Cardiac fibroblast (primary cell): ENCODE data around the gene VPS37B.
A peak's percentile ranks its signal among the peaks of the same experiment; 100 is the strongest.

Source experiments
- DNase-seq, 2 donors: peaks; one replicate each; pipeline versions ENCODE4 v3.0.0 to v3.0.0-alpha.2; 2010; ENCODE audit warnings: low read depth in 2 of 2
- H3K4me3 ChIP-seq, 2 donors: replicated peaks in 1 of 2; 1 replicate in 1 of 2; 2 replicates in 1 of 2; pipeline ENCODE4 v1.5.1; 2011; ENCODE audit warnings: low read depth in 2 of 2, low read length in 2 of 2, mild to moderate bottlenecking in 2 of 2, moderate library complexity in 1 of 2
- CTCF ChIP-seq: IDR thresholded peaks from one replicate; pipeline ENCODE4 v1.5.1; 2011; ENCODE audit warnings: low read depth, mild to moderate bottlenecking, low read length, inconsistent platforms

The VPS37B gene

GRCh38 chr12:122855928-122856831, 39.7 kb downstream of the VPS37B start:
- no peak overlapping the region for H3K4me3 ChIP-seq
- no peak for DNase-seq
- no peak for TF ChIP-seq CTCF

GRCh38 chr12:122855071-122855829, 40.7 kb downstream of the VPS37B start:
- no peak for DNase-seq
- no peak overlapping the region for H3K4me3 ChIP-seq
- no peak for TF ChIP-seq CTCF

- TF ChIP-seq CTCF: no peak
- no peak for DNase-seq
- no peak overlapping the region for H3K4me3 ChIP-seq
Observed at GRCh38 chr12:122854554-122854953, 41.4 kb downstream of the VPS37B start.

- no peak for DNase-seq
- H3K4me3 ChIP-seq: no peak overlapping the region
- TF ChIP-seq CTCF: no peak
Observed at GRCh38 chr12:122853582-122854245, 42.2 kb downstream of the VPS37B start.

GRCh38 chr12:122852336-122853275, 43.3 kb downstream of the VPS37B start:
- H3K4me3 ChIP-seq: no peak overlapping the region
- no peak for TF ChIP-seq CTCF
- peak; percentile 28 to 46 for DNase-seq

- TF ChIP-seq CTCF: no peak
- no peak overlapping the region for H3K4me3 ChIP-seq
- DNase-seq: peak; percentile 87 to 95
Observed at GRCh38 chr12:122851820-122852219, 44.1 kb downstream of the VPS37B start.
